H54 (cell line): Measurements from ENCODE around the gene CCDC3.
"Not testable (repeated sequence)": the region's sequence is repeated elsewhere in the genome, so short reads cannot be mapped to it uniquely, and the experiment has no call there.

Experiments
- DNase-seq: peaks from one replicate; pipeline ENCODE4 v3.0.0; 2011; ENCODE audit warnings: low spot score, mixed read lengths; ENCODE audit not compliant: insufficient read length
- FAIRE-seq: peaks from 3 replicates; lab custom pipeline; 2011; peaks lifted over from hg19 to GRCh38; lab: Jason Lieb, UNC
- POLR2A ChIP-seq: IDR thresholded peaks from 2 replicates; pipeline ENCODE4 v1.6.1; 2011; ENCODE audit warnings: low read depth, mild to moderate bottlenecking, low read length

CCDC3 gene

GRCh38 chr10:13023754-13024153 lies 22.2 kb upstream of the CCDC3 start:
- TF ChIP-seq POLR2A = no peak
- DNase-seq = no peak
- FAIRE-seq = no peak

- DNase-seq = no peak
- no peak for TF ChIP-seq POLR2A
- FAIRE-seq = no peak
These were observed 17.8 kb upstream of the CCDC3 start for GRCh38 chr10:13019280-13019679.

DNA sequence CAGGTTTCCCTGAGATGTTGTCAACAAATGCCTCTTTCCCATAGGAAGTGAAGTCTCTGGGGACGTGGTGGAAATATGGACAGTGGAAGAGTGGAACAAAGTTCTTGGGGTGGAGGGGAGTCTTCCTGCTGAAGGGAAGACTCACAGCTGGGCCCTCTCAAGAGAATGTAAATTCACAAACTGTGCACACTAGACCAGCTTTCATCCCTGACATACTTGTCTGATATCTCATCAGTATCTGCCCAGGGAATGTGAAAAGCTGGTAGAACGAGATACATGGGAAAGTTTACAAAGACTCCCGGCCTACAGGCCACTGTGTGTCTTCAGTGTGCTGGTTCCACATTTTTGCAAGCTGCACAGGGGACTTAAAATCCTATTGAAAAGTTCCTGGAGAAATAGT lies 16.7 kb upstream of the CCDC3 start:
- no peak for FAIRE-seq
- no peak for DNase-seq
- no peak for TF ChIP-seq POLR2A

DNA sequence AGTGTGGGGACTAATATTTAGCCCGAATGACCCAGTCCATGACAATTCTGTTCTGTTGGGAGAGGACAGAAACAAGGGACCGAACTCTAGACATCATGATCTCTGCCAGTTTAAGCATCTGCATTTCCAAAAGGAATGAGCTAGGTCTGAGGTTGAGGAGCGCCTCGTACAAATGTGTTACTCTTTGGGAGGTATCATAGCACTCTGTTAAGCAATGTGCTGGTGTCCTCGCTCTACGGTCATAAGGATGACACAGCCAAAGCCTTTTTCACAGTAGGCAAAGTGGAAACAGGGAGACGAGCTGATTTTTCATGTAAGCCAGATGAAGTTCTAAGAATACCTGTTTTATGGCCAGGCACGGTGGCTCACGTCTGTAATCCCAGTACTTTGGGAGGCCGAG lies 15.4 kb upstream of the CCDC3 start:
- TF ChIP-seq POLR2A = no peak
- no peak for DNase-seq
- no peak for FAIRE-seq

GRCh38 chr10:13016426-13016825 lies 14.9 kb upstream of the CCDC3 start:
- no peak for TF ChIP-seq POLR2A
- DNase-seq (no peak), FAIRE-seq (no peak)

DNA sequence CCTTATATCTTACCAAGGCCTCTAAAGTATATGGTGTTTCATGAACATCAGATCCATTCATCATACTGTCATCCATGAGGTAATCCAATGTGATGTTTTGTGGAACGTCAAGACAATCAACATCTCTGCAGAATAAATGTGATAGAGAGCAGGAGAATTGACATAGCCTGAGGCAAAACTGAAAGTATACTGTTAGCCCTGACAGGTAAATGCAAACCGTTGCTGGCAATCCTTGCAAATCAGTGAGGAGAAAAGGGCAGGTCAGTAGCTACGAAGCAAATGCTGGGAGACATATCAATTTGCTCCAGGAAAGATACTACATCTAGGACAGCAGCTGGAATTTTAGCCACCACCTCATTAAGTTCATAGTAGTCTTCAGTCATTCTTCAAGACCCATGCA lies 4.5 kb upstream of the CCDC3 start:
- no peak for TF ChIP-seq POLR2A
- DNase-seq (no peak), FAIRE-seq (no peak)

DNA sequence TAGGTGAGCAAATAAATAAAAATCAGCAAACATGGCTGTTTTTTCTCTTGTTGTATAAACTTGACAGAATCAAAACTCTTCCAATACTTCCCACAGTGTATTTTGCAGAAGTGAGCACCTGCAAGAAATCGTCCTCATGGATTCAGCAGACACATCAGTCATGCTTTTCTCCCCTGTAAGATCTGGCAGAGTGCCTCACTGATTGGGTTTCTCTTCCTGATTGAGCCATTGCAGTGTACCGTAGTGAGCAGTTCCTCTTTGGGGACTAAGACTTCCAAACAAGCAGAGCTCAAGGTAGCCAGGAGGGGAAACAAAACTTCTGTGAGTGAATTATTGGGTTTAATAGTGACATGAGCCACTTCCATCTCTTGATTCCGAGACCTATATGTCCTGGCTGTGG lies 2.2 kb upstream of the CCDC3 start:
- no peak for FAIRE-seq

DNA sequence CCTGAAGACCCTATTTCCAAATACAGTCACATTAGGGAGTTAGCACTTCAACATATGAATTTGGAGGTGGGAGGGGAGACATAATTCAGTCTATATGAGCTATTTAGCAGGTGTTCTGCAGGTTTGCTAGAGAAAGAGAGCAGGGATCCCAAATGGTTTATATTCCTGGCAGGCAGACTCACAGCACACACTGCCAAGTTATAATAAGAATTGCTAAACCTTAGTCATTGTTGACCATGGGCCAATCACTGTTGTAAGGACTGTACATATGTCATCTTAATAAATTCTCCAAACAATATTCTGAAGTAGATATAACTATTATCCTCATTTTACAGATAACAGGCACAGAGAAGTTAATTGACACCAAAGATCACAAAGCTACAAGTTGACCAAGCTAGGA lies 1.5 kb upstream of the CCDC3 start:
- no peak for DNase-seq
- FAIRE-seq = no peak
- no peak for TF ChIP-seq POLR2A

More for the DNA sequence above, 2.2 kb upstream of the CCDC3 start:
- DNase-seq = no peak
- TF ChIP-seq POLR2A = no peak

DNA sequence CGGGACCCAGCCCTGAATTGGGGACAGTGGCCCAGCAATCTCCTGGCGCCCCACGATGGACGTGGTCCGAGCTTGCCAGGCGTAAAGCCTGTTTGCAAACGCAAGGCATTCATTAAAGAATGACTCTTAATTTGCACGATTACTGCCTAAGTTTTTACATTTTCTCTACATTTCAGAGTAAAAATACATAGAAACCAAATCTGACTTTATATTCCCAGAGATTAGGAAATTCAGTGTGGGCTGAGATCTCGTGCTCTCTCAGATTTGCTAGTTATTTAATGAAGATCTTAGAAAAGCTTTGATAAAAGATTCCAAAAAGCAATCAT lies 337 bp upstream of the CCDC3 start:
- FAIRE-seq = no peak
- no peak for DNase-seq
- no peak for TF ChIP-seq POLR2A

GRCh38 chr10:13000431-13000830 lies 1.1 kb downstream of the CCDC3 start:
- FAIRE-seq (no peak), DNase-seq (no peak)
- TF ChIP-seq POLR2A = no peak

DNA sequence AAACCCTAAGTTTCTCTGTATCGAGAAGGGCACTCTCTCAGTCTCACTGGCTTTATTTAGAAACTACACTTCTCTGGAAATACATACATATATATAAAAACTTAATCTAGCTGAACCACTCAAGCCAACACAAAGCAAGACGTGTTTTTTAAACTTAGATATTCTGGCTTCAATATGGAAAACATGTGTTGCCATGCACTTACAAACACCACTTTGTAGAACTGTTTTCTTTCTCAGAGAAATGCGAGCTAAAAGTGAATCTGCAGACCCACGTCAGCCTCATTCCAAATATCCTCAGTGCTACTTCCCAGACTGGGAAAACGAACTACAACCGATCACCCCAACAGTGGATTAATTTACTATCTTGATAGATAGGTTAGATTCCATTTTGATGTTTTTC lies 1.7 kb downstream of the CCDC3 start:
- TF ChIP-seq POLR2A = no peak
- FAIRE-seq = no peak
- no peak for DNase-seq

DNA sequence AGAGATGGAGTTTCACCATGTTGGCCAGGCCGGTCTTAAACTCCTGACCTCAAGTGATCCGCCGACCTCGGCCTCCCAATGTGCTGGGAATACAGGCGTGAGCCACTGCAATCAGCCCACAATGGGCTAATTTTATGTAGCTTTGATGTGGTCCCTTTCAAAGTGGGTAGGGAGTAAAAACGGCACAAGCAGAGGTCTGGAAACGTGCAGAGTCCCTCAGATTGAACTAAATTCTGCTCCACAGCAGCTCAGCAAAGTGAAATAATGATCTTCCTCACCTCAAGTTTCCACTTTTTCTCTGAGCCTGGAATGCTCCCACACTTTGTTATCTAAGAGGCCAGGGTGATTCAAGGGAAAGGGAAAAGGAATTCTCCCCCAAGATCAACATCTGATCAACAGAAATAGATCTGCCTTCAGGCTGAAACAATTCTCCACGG lies 6.1 kb downstream of the CCDC3 start:
- TF ChIP-seq POLR2A = no peak
- DNase-seq (no peak), FAIRE-seq (no peak)

- no peak for TF ChIP-seq POLR2A
- no peak for DNase-seq
- no peak for FAIRE-seq
These were observed 7.9 kb downstream of the CCDC3 start for GRCh38 chr10:12993595-12993994.

DNA sequence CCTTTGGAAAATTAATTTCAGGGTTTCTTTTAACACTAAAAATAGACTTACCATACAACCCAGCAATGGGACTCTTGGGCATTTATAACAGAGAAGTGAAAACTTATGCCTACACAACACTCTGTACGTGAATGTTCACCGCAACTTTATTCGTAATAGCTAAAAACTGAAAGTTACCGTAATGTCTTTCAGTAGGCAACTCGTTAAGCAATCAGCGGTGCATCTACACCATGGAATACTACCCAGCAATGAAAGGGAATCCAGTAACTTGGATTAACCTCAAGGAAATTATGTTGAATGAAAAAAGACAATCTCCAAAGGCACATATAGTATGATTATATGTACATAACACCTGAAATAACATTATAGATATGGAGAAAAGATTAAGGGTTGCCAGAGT lies 16.2 kb downstream of the CCDC3 start:
- no peak for DNase-seq
- FAIRE-seq = no peak
- no peak for TF ChIP-seq POLR2A

GRCh38 chr10:12984165-12984747 lies 17.3 kb downstream of the CCDC3 start:
- FAIRE-seq (no peak), DNase-seq (no peak)
- TF ChIP-seq POLR2A = no peak

- FAIRE-seq, DNase-seq: not testable (repeated sequence)
These were observed 17.9 kb downstream of the CCDC3 start for GRCh38 chr10:12983568-12983967.
